Measurements from ENCODE around the gene MALAT1. TPM values are rescaled to one million over a fixed set of nuclear protein-coding genes. Genes with fewer than 3 reads are reported as not detected.
A peak's percentile ranks its signal among the peaks of the same experiment; 100 is the strongest.

Gene MALAT1
- total and polyA plus RNA-seq, 2 of the 13 experiments (the other 11 are each of a cell fraction or from before 2014, with no cell fraction given), result 143 to 1,237 TPM

- no TSS peak for BruUV-seq (replicated peaks)
- H3K27me3 ChIP-seq (ENCODE audit: control insufficient read depth in 1 of 2, insufficient read depth in 2 of 2, low read length in 2 of 2), result no peaks in the 10 kb centered on the region
- FAIRE-seq (no peak), DNase-seq (ENCODE audit: low spot score) (peak; percentile 75), ATAC-seq (peak; percentile 64)
- H3K9ac ChIP-seq (ENCODE audit: insufficient read depth, low read depth, low read length), result peak overlapping the region; percentile 61
- peak overlapping the region; percentile 44 to 68 (median 58); a peak in 5 of 6 replicates for H3K4me3 ChIP-seq (replicated peaks in 1 of 3; ENCODE audit: insufficient read depth in 1 of 3, low read depth in 2 of 3, low read length in 3 of 3)
- H4K20me1 ChIP-seq (ENCODE audit: insufficient read depth, low read length), result no peaks in the 10 kb centered on the region
- H2AFZ ChIP-seq (ENCODE audit: low read length), result no peak overlapping the region
- 73% methylated on average over 29 of the region's 64 CpGs for WGBS (ENCODE audit: low lambda C conversion rate)
- peaks cover 4 to 11% of the 10 kb centered on the region in 2 experiments; a peak in 2 of 5 replicates for H3K36me3 ChIP-seq (replicated peaks in 1 of 2; ENCODE audit: control insufficient read depth in 1 of 2, insufficient read depth in 2 of 2, low read length in 2 of 2)
- intact Hi-C loops (cut with micrococcal nuclease; ENCODE audit: unreplicated experiment), result no loop called here
- in situ Hi-C loops (cut with HindIII; ENCODE audit: extremely low pct_ligation_motif_present, low pct_unique_long_range_greater_than_20kb), result no loop called here
- no peaks in the 10 kb centered on the region for H3K79me2 ChIP-seq (ENCODE audit: insufficient read depth, low read length)
- no peaks in the 10 kb centered on the region for H3K9me3 ChIP-seq (ENCODE audit: low read length)
- H3K27ac ChIP-seq (ENCODE audit: extremely low read length, insufficient read depth, low read length), result peak overlapping the region; percentile 66
- ChIA-PET CTCF (ENCODE audit: low intra/inter-chr PET ratio, low total read pairs) (no interaction called here), POLR2A (interaction anchor here (0.7 to 2.0 kb wide), 5 partner anchors 14 to 68 kb away, joined by 3 to 7 read pairs (median 3); partner anchors contain the start of gene ZNRD2)
- peaks cover 26% of the 10 kb centered on the region for H3K4me1 ChIP-seq (ENCODE audit: insufficient read depth, low read length)
- peak overlapping the region; percentile 73 for H3K4me2 ChIP-seq (ENCODE audit: low read depth, low read length)
- TF ChIP-seq ZFP82 (CRISPR knock-in tag; IDR thresholded peaks at IDR 0.05; ENCODE audit: borderline replicate concordance) (no peak), ZBTB46 (CRISPR knock-in tag; IDR thresholded peaks at IDR 0.05; ENCODE audit: borderline replicate concordance) (no peak), MED13 (CRISPR knock-in tag; IDR thresholded peaks at IDR 0.05) (no peak), ZNF569 (CRISPR knock-in tag; IDR thresholded peaks at IDR 0.05; ENCODE audit: borderline replicate concordance) (no peak), REPIN1 (CRISPR knock-in tag; IDR thresholded peaks at IDR 0.05; ENCODE audit: borderline replicate concordance, low read depth) (peak; percentile 32; the same call in 1 of the 2 replicates), SAP130 (CRISPR knock-in tag; IDR thresholded peaks at IDR 0.05; ENCODE audit: low read depth) (peak; percentile 72), EZH2 (conservative IDR thresholded peaks at IDR 0.05; ENCODE audit: low read depth, low read length) (no peak), ZNF720 (CRISPR knock-in tag; IDR thresholded peaks at IDR 0.05) (no peak), GATAD1 (CRISPR knock-in tag; IDR thresholded peaks at IDR 0.05) (peak; percentile 70), ZNF639 (CRISPR knock-in tag; conservative IDR thresholded peaks at IDR 0.05) (peak; percentile 55; the same call in 1 of the 2 replicates), ZNF766 (CRISPR knock-in tag; IDR thresholded peaks at IDR 0.05; ENCODE audit: borderline replicate concordance) (no peak), KAT8 (CRISPR knock-in tag; IDR thresholded peaks at IDR 0.05) (peak; percentile 54; the same call in 1 of the 2 replicates), NFIB (CRISPR knock-in tag; IDR thresholded peaks at IDR 0.05; ENCODE audit: borderline replicate concordance) (no peak), ZNF354B (CRISPR knock-in tag; IDR thresholded peaks at IDR 0.05) (no peak), HOXA9 (CRISPR knock-in tag; IDR thresholded peaks at IDR 0.05; ENCODE audit: borderline replicate concordance) (no peak), KDM5B (CRISPR knock-in tag; IDR thresholded peaks at IDR 0.05; ENCODE audit: borderline replicate concordance) (peak; percentile 44; the same call in 1 of the 2 replicates), EP300 (IDR thresholded peaks at IDR 0.05; ENCODE audit: low read depth in 2 of 2, low read length in 2 of 2) (0 out of 4 replicates have a peak, but pooled peaks of 1 of the 2 experiments have one; percentile 17), EP300 (CRISPR knock-in tag; IDR thresholded peaks at IDR 0.05; ENCODE audit: borderline replicate concordance) (no peak), ZNF18 (CRISPR knock-in tag; IDR thresholded peaks at IDR 0.05; ENCODE audit: insufficient replicate concordance) (no peak), ZNF777 (CRISPR knock-in tag; IDR thresholded peaks at IDR 0.05) (peak; percentile 83)
Measured at GRCh38 chr11:65546217-65546958, 47.5 kb downstream of the MALAT1 start.

Measured in HepG2 (cell line).